OCI-LY7 (cell line): ENCODE data around the gene HELZ. TPM values are rescaled to one million over a fixed set of nuclear protein-coding genes. Genes with fewer than 3 reads are reported as not detected.

Experiments used
- BruUV-seq: library from RNA; stranded (reverse); fragments of 400-500 nt; replicated peaks from 2 replicates; lab custom pipeline; 2021; lab: Mats Ljungman, UMichigan
- CTCF ChIA-PET: fragments of 300-600 bp; sonication (Branson Sonifier 250); formaldehyde crosslinking; loops from one replicate; lab custom pipeline; 2022; ENCODE audit warnings: antibody characterized with exemption; ENCODE audit not compliant: unreplicated experiment; lab: Charles Lee
- POLR2A ChIA-PET: fragments of 300-600 bp; sonication (Branson Sonifier 250); formaldehyde crosslinking; loops from one replicate; lab custom pipeline; 2022; ENCODE audit warnings: antibody characterized with exemption; lab: Charles Lee
- DNase-seq: peaks from one replicate; pipeline ENCODE4 v3.0.0-alpha.2; 2015; ENCODE audit warnings: low spot score
- H2AFZ ChIP-seq: fragments of 200-600 bp; sonication (generic), shearing (Covaris generic); 2 replicates; pipeline ENCODE4 v1.6.1; 2014; ENCODE audit warnings: mild to moderate bottlenecking, antibody characterized with exemption, low read length, moderate library complexity
- H3K27ac ChIP-seq: fragments of 200-600 bp; sonication (generic); 2 replicates; pipeline ENCODE4 v1.5.1; 2014; ENCODE audit warnings: mixed run types, low read depth, mild to moderate bottlenecking, moderate library complexity, low read length, inconsistent platforms; ENCODE audit not compliant: poor library complexity, severe bottlenecking
- H3K36me3 ChIP-seq: fragments of 200-600 bp; sonication (generic); 2 replicates; pipeline ENCODE4 v1.6.1; 2014; ENCODE audit warnings: mild to moderate bottlenecking, antibody characterized with exemption, low read length, moderate library complexity, mixed read lengths; ENCODE audit not compliant: insufficient read depth
- H3K4me1 ChIP-seq: fragments of 200-600 bp; sonication (generic); 2 replicates; pipeline ENCODE4 v1.5.1; 2014; ENCODE audit warnings: mild to moderate bottlenecking, low read length; ENCODE audit not compliant: insufficient read depth, poor library complexity, severe bottlenecking
- H3K4me2 ChIP-seq: fragments of 200-600 bp; sonication (generic); 2 replicates; pipeline ENCODE4 v1.6.1; 2014; ENCODE audit warnings: mild to moderate bottlenecking, low read length
- H3K4me3 ChIP-seq: fragments of 200-600 bp; sonication (generic); 2 replicates; pipeline ENCODE4 v1.5.1; 2014; ENCODE audit warnings: mild to moderate bottlenecking, low read depth, low read length; ENCODE audit not compliant: poor library complexity, severe bottlenecking
- H3K79me2 ChIP-seq: fragments of 200-600 bp; sonication (generic); 2 replicates; pipeline ENCODE4 v1.6.1; 2016; ENCODE audit warnings: low read depth, mild to moderate bottlenecking, low read length, moderate library complexity, mixed read lengths; ENCODE audit not compliant: insufficient read depth
- H3K9me2 ChIP-seq: fragments of 200-600 bp; sonication (generic); 2 replicates; pipeline ENCODE4 v1.6.1; 2016; ENCODE audit warnings: mild to moderate bottlenecking, low read length, mixed read lengths; ENCODE audit not compliant: insufficient read depth
- H3K9me3 ChIP-seq: fragments of 200-600 bp; sonication (generic); 2 replicates; pipeline ENCODE4 v1.6.1; 2014; ENCODE audit warnings: mild to moderate bottlenecking, mixed run types, low read length, mixed read lengths
- H4K20me1 ChIP-seq: fragments of 200-600 bp; sonication (generic); 2 replicates; pipeline ENCODE4 v1.6.1; 2014; ENCODE audit warnings: mild to moderate bottlenecking, antibody characterized with exemption, low read length, moderate library complexity, mixed read lengths; ENCODE audit not compliant: insufficient read depth
- CTCF ChIP-seq: fragments of 200-600 bp; sonication (generic); conservative IDR thresholded peaks from 2 replicates; pipeline ENCODE4 v1.5.1; 2014; ENCODE audit warnings: mild to moderate bottlenecking, antibody characterized with exemption, low read length, moderate library complexity, mixed read lengths
- EZH2phosphoT487 ChIP-seq: fragments of 200-600 bp; sonication (generic); IDR thresholded peaks from 2 replicates; pipeline ENCODE4 v1.6.1; 2018; ENCODE audit warnings: low read depth, borderline replicate concordance, mild to moderate bottlenecking, mixed run types, antibody characterized with exemption, low read length, moderate library complexity, mixed read lengths
- intact Hi-C: fragments of 100-400 bp; cut with micrococcal nuclease; formaldehyde crosslinking; loops from one replicate; pipeline ENCODE4 v1.10.0; 2022; ENCODE audit not compliant: unreplicated experiment
- total RNA-seq, 2 experiments: library from RNA; depleted of rRNA in 1 of 2; stranded (reverse); fragments of >200 nt in 1 of 2; shearing (Covaris generic) in 1 of 2; gene quantifications; 2 replicates each; pipeline ENCODE4 v1.2.3, GENCODE V29; 2014 to 2022

HELZ gene
- total RNA-seq, 2 experiments from 2014 or later = 33.9 to 58.9 TPM

- H3K36me3 ChIP-seq = peaks cover 59% of the 10 kb centered on the region
- H3K79me2 ChIP-seq = peaks cover 6% of the 10 kb centered on the region; the same call in 1 of the 2 replicates
Observed at GRCh38 chr17:67225316-67225715, 19.7 kb downstream of the HELZ start.

GRCh38 chr17:67224736-67225135 lies 20.3 kb downstream of the HELZ start:
- TF ChIP-seq EZH2phosphoT487 (no peak), CTCF (no peak)
- POLR2A ChIA-PET = interaction anchor here (0.6 kb wide), 1 partner anchor 10 kb away, joined by 3 read pairs; no protein-coding TSS in a partner anchor

More at GRCh38 chr17:67225316-67225715, 19.7 kb downstream of the HELZ start:
- Histone ChIP-seq H3K4me3 (no peak overlapping the region), H3K27ac (no peak overlapping the region), H3K9me3 (peaks cover 9% of the 10 kb centered on the region; the same call in 1 of the 2 replicates), H2AFZ (no peak overlapping the region), H3K4me2 (no peak overlapping the region), H3K9me2 (no peaks in the 10 kb centered on the region), H3K4me1 (no peaks in the 10 kb centered on the region), H4K20me1 (no peaks in the 10 kb centered on the region)
- DNase-seq = no peak
- no TSS peak for BruUV-seq
- intact Hi-C loops = no loop called here
- ChIA-PET POLR2A (interaction anchor here (0.6 kb wide), 1 partner anchor 11 kb away, joined by 3 read pairs; no protein-coding TSS in a partner anchor), CTCF (no interaction called here)
- no peak for TF ChIP-seq EZH2phosphoT487
- no peak for TF ChIP-seq CTCF

GRCh38 chr17:67223924-67224323 lies 21.1 kb downstream of the HELZ start:
- ChIA-PET POLR2A (interaction anchor here (0.6 kb wide), 1 partner anchor 744 kb away, joined by 3 read pairs; no protein-coding TSS in a partner anchor), CTCF (no interaction called here)
- Histone ChIP-seq H3K79me2 (peaks cover 6% of the 10 kb centered on the region; the same call in 1 of the 2 replicates), H3K9me2 (no peaks in the 10 kb centered on the region), H3K4me2 (no peak overlapping the region), H3K4me1 (no peaks in the 10 kb centered on the region), H4K20me1 (no peaks in the 10 kb centered on the region), H2AFZ (no peak overlapping the region), H3K9me3 (peaks cover 9% of the 10 kb centered on the region; the same call in 1 of the 2 replicates), H3K27ac (no peak overlapping the region), H3K4me3 (no peak overlapping the region), H3K36me3 (peaks cover 66% of the 10 kb centered on the region)
- intact Hi-C loops = no loop called here
- BruUV-seq = no TSS peak
- DNase-seq = no peak
- TF ChIP-seq EZH2phosphoT487 (no peak), CTCF (no peak)

More at GRCh38 chr17:67224736-67225135, 20.3 kb downstream of the HELZ start:
- no peak overlapping the region for H3K4me3 ChIP-seq
- no peaks in the 10 kb centered on the region for H4K20me1 ChIP-seq
- H3K36me3 ChIP-seq = peaks cover 64% of the 10 kb centered on the region
- CTCF ChIA-PET = no interaction called here
- no peaks in the 10 kb centered on the region for H3K4me1 ChIP-seq
- no peak overlapping the region for H3K27ac ChIP-seq
- no peak overlapping the region for H3K4me2 ChIP-seq
- H3K9me3 ChIP-seq = peaks cover 9% of the 10 kb centered on the region; the same call in 1 of the 2 replicates
- intact Hi-C loops = no loop called here
- DNase-seq = no peak
- peaks cover 6% of the 10 kb centered on the region; the same call in 1 of the 2 replicates for H3K79me2 ChIP-seq
- H3K9me2 ChIP-seq = no peaks in the 10 kb centered on the region
- BruUV-seq = no TSS peak
- H2AFZ ChIP-seq = no peak overlapping the region
